Measurements from ENCODE around the gene CS. TPM values are rescaled to one million over a fixed set of nuclear protein-coding genes. Genes with fewer than 3 reads are reported as not detected.
A peak's percentile ranks its signal among the peaks of the same experiment; 100 is the strongest.

Gene CS
- total RNA-seq, 1 experiment from 2014 or later: 257 TPM

- Mint-ChIP-seq H3K27ac (ENCODE audit: low read depth, unreplicated experiment) (peak overlapping the region; percentile 8), H3K9me3 (ENCODE audit: unreplicated experiment) (no peaks in the 10 kb centered on the region), H3K4me1 (ENCODE audit: insufficient read depth, unreplicated experiment) (peaks cover 14% of the 10 kb centered on the region), H3K27me3 (ENCODE audit: insufficient read depth, unreplicated experiment) (no peaks in the 10 kb centered on the region), H3K4me3 (ENCODE audit: unreplicated experiment) (no peak overlapping the region), H3K36me3 (ENCODE audit: insufficient read depth, unreplicated experiment) (peaks cover 50% of the 10 kb centered on the region)
- ChIA-PET CTCF (interaction anchor here (0.5 to 3.5 kb wide), 4 partner anchors 11 to 138 kb away, joined by 3 to 24 read pairs (median 8); partner anchors contain the start of genes COQ10A, RNF41, RPL41 and ZC3H10), POLR2A (interaction anchor here (3.8 kb wide), 1 partner anchor 33 kb away, joined by 28 read pairs; the partner anchor contains the start of genes NABP2 and RNF41)
- no TSS peak for BruUV-seq (replicated peaks)
- intact Hi-C loops (cut with micrococcal nuclease): loop anchor here (2.0 kb wide), 1 partner anchor 65 kb away; no protein-coding TSS in a partner anchor
- DNase-seq (ENCODE audit: unreplicated experiment): no peak
- TF ChIP-seq, protein P1, sequence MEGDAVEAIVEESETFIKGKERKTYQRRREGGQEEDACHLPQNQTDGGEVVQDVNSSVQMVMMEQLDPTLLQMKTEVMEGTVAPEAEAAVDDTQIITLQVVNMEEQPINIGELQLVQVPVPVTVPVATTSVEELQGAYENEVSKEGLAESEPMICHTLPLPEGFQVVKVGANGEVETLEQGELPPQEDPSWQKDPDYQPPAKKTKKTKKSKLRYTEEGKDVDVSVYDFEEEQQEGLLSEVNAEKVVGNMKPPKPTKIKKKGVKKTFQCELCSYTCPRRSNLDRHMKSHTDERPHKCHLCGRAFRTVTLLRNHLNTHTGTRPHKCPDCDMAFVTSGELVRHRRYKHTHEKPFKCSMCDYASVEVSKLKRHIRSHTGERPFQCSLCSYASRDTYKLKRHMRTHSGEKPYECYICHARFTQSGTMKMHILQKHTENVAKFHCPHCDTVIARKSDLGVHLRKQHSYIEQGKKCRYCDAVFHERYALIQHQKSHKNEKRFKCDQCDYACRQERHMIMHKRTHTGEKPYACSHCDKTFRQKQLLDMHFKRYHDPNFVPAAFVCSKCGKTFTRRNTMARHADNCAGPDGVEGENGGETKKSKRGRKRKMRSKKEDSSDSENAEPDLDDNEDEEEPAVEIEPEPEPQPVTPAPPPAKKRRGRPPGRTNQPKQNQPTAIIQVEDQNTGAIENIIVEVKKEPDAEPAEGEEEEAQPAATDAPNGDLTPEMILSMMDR (IDR thresholded peaks at IDR 0.05; ENCODE audit: unreplicated experiment): no peak
Measured at GRCh38 chr12:56255671-56256070, 44.5 kb downstream of the CS start.

DNA sequence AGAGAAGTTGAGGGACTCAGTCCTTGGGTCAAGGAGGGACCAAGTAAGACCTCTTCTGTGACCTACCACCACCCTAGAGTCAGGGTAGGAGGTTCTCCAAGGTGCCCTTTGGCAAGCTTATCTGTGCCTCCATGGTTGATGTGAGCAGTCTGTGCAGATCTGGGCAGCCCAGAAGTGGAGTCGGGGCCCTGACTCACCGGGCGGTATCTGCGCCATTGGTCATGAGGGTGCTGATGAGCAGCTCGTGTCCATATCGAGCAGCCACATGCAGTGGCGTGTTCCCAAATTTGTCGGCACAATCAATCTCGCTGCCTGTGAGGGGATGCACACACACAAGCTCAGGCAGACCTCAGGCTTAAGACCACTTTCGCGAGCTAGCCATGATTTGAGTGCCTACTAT is 47.0 kb downstream of the CS start:
- TF ChIP-seq, protein P1 (IDR thresholded peaks at IDR 0.05; ENCODE audit: unreplicated experiment): no peak
- no TSS peak for BruUV-seq (replicated peaks)
- no peak for DNase-seq (ENCODE audit: unreplicated experiment)
- Mint-ChIP-seq H3K36me3 (ENCODE audit: insufficient read depth, unreplicated experiment) (peaks cover 69% of the 10 kb centered on the region), H3K4me3 (ENCODE audit: unreplicated experiment) (no peak overlapping the region), H3K4me1 (ENCODE audit: insufficient read depth, unreplicated experiment) (peaks cover 6% of the 10 kb centered on the region), H3K27me3 (ENCODE audit: insufficient read depth, unreplicated experiment) (no peaks in the 10 kb centered on the region), H3K27ac (ENCODE audit: low read depth, unreplicated experiment) (no peak overlapping the region), H3K9me3 (ENCODE audit: unreplicated experiment) (no peaks in the 10 kb centered on the region)
- intact Hi-C loops (cut with micrococcal nuclease): no loop called here
- ChIA-PET CTCF (interaction anchor here (0.5 to 1.0 kb wide), 3 partner anchors 19 to 253 kb away, joined by 3 to 5 read pairs (median 3); no protein-coding TSS in a partner anchor), POLR2A (no interaction called here)

DNA sequence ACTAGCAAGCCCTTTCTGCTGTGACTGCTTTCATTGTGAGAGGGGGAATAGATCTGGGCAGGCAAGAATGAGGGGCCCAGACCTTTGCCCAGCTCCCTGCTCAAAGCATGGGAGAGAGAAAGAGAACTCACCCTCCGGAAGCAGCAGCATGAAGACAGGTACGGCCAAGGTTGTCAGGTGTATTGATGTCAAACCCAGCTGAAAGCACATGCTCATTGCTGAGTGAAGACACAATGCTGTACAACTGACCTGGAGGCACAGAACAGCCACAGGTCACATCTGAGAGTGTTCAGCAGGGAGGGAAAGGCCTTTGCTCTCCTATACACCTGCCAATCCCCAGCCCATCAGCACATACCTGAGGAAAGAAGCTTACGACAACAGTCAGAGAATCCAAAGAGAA is 47.5 kb downstream of the CS start:
- CTCF ChIA-PET: interaction anchor here (0.5 to 1.0 kb wide), 3 partner anchors 19 to 254 kb away, joined by 3 to 5 read pairs (median 3); no protein-coding TSS in a partner anchor
- Mint-ChIP-seq H3K4me3 (ENCODE audit: unreplicated experiment) (no peak overlapping the region), H3K36me3 (ENCODE audit: insufficient read depth, unreplicated experiment) (peaks cover 74% of the 10 kb centered on the region), H3K4me1 (ENCODE audit: insufficient read depth, unreplicated experiment) (peaks cover 6% of the 10 kb centered on the region), H3K27me3 (ENCODE audit: insufficient read depth, unreplicated experiment) (no peaks in the 10 kb centered on the region), H3K27ac (ENCODE audit: low read depth, unreplicated experiment) (no peak overlapping the region), H3K9me3 (ENCODE audit: unreplicated experiment) (no peaks in the 10 kb centered on the region)
- DNase-seq (ENCODE audit: unreplicated experiment): no peak
- BruUV-seq (replicated peaks): no TSS peak
- intact Hi-C loops (cut with micrococcal nuclease): no loop called here
- TF ChIP-seq, protein P1 (IDR thresholded peaks at IDR 0.05; ENCODE audit: unreplicated experiment): no peak
- POLR2A ChIA-PET: interaction anchor here (0.6 kb wide), 1 partner anchor 16 kb away, joined by 3 read pairs; no protein-coding TSS in a partner anchor

GRCh38 chr12:56248711-56249110 is 51.4 kb downstream of the CS start:
- Mint-ChIP-seq H3K27ac (ENCODE audit: low read depth, unreplicated experiment) (no peak overlapping the region), H3K27me3 (ENCODE audit: insufficient read depth, unreplicated experiment) (no peaks in the 10 kb centered on the region), H3K4me3 (ENCODE audit: unreplicated experiment) (no peak overlapping the region), H3K4me1 (ENCODE audit: insufficient read depth, unreplicated experiment) (no peaks in the 10 kb centered on the region), H3K36me3 (ENCODE audit: insufficient read depth, unreplicated experiment) (peaks cover 70% of the 10 kb centered on the region), H3K9me3 (ENCODE audit: unreplicated experiment) (no peaks in the 10 kb centered on the region)
- BruUV-seq (replicated peaks): no TSS peak
- intact Hi-C loops (cut with micrococcal nuclease): no loop called here
- TF ChIP-seq, protein P1 (IDR thresholded peaks at IDR 0.05; ENCODE audit: unreplicated experiment): no peak
- DNase-seq (ENCODE audit: unreplicated experiment): no peak
- ChIA-PET POLR2A (no interaction called here), CTCF (interaction anchor here (0.6 to 1.7 kb wide), 4 partner anchors 9 to 72 kb away, joined by 3 to 6 read pairs (median 4); partner anchors contain the start of gene ANKRD52)

Measured in MCF 10A (cell line).